ENCODE results near the gene PHF12.

Gene PHF12

GRCh38 chr17:28951991-28952975, 965 bp upstream of the PHF12 start:
- H3K9ac ChIP-seq = peak overlapping the region; percentile 72 to 89 (median 84)
- H3K9me3 ChIP-seq (replicated peaks in 1 of 11) = no peaks in the 10 kb centered on the region
- H3K36me3 ChIP-seq = peaks cover 0 to 16% (median 3%) of the 10 kb centered on the region in 11 experiments; a peak in 9 of 22 replicates
- H4K20me1 ChIP-seq = peaks cover 17 to 32% (median 20%) of the 10 kb centered on the region in 11 experiments
- H3K4me2 ChIP-seq = peak overlapping the region; percentile 76 to 97 (median 88)
- peaks cover 23 to 31% (median 29%) of the 10 kb centered on the region in 10 experiments for H3K4me1 ChIP-seq
- no peak for TF ChIP-seq Cebpa-rat (IDR thresholded peaks at IDR 0.05)
- peak overlapping the region; percentile 54 to 95 (median 66) for H3K4me3 ChIP-seq
- peak overlapping the region; percentile 85 to 99 (median 96) for H3K27ac ChIP-seq
- H3K27me3 ChIP-seq = no peaks in the 10 kb centered on the region

DNA sequence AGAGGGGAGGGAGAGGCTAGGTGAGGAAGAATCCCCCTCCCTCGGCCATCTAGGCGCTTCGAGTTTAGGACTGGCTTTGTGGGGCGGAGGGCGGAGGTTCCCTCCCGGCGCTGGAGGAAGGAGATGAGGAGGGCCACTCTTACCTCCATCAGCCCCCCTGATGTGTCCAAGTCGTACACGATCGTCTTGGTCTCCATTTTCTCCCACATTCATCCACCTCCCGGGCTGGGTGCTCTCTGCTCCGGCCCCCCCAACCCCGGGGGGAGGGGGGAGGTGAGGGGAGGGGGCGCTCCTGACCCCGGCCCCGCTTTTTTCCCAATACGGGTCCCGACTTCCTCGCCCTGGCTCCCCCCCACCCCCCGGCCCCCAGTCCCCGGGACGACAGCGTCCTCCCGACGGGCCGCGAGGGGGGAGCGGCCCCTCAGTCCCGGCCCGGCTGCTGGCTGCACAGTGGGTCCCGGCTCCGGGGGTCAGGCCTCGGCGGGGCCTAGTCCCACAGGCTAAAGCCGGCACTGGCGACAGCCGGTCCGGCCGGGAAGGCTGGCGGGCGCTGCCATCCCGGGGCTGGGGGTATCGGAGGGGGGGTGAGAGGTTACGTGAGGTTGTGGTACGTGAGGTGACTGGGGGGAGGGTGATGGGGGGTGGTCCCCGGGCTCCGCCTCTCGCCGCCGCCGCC, 428 bp downstream of the PHF12 start:
- peak overlapping the region; percentile 87 to 96 (median 92) for H3K4me3 ChIP-seq
- TF ChIP-seq Cebpa-rat (IDR thresholded peaks at IDR 0.05) = no peak

DNA sequence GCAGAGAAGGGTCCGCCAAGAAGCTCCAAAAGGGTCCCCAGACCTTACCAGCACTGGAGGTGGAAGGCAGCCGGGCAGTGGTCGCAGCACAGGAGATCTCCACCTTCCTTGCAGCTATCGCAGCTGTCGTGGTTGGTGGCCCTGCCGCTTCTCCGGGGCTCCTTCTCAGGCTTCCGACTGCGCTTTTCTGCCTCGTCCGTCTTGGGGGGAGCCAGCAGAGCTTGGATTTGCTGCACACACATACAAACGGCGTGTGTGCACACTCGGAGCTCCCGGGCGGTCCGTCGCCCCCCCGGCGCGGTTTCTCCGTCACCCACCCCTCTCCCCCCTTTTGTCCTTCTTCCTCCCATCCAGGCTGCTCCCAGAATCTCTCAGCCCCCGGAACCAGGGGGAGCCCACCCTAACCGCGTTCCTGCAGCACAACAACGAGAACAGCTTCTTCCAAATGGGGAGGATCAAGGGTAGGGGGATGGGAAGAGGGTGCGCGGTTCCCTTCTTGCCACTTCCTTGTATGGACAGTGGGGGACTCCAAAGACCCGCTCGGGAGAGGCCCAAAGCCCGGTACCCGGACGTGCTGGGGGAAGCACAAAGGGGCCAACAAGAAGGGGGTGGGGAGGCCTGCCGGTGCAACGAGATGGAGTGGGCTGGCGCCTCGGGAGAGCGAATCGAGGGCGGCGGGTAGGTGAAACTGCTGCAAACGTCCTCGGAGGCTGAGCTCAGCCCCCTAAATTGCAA, 1.1 kb downstream of the PHF12 start:
- Histone ChIP-seq H4K20me1 (peaks cover 38 to 53% (median 41%) of the 10 kb centered on the region in 11 experiments), H3K9ac (peak overlapping the region; percentile 87 to 96 (median 93)), H3K27me3 (no peaks in the 10 kb centered on the region), H3K9me3 (replicated peaks in 1 of 11) (no peaks in the 10 kb centered on the region), H3K4me3 (peak overlapping the region; percentile 87 to 96 (median 92)), H3K4me1 (peaks cover 43 to 52% (median 50%) of the 10 kb centered on the region in 10 experiments), H3K27ac (peak overlapping the region; percentile 82 to 97 (median 93)), H3K4me2 (peak overlapping the region; percentile 79 to 93 (median 91)), H3K36me3 (peaks cover 13 to 37% (median 22%) of the 10 kb centered on the region in 11 experiments; a peak in 18 of 22 replicates)
- no peak for TF ChIP-seq Cebpa-rat (IDR thresholded peaks at IDR 0.05)

More for the DNA sequence above, 428 bp downstream of the PHF12 start:
- Histone ChIP-seq H3K4me2 (peak overlapping the region; percentile 79 to 93 (median 91)), H3K4me1 (peaks cover 37 to 45% (median 43%) of the 10 kb centered on the region in 10 experiments), H3K27me3 (no peaks in the 10 kb centered on the region), H4K20me1 (peaks cover 31 to 46% (median 34%) of the 10 kb centered on the region in 11 experiments), H3K9ac (peak overlapping the region; percentile 87 to 96 (median 93)), H3K9me3 (replicated peaks in 1 of 11) (no peaks in the 10 kb centered on the region), H3K27ac (peak overlapping the region; percentile 82 to 97 (median 93)), H3K36me3 (peaks cover 7 to 30% (median 15%) of the 10 kb centered on the region in 11 experiments; a peak in 17 of 22 replicates)

DNA sequence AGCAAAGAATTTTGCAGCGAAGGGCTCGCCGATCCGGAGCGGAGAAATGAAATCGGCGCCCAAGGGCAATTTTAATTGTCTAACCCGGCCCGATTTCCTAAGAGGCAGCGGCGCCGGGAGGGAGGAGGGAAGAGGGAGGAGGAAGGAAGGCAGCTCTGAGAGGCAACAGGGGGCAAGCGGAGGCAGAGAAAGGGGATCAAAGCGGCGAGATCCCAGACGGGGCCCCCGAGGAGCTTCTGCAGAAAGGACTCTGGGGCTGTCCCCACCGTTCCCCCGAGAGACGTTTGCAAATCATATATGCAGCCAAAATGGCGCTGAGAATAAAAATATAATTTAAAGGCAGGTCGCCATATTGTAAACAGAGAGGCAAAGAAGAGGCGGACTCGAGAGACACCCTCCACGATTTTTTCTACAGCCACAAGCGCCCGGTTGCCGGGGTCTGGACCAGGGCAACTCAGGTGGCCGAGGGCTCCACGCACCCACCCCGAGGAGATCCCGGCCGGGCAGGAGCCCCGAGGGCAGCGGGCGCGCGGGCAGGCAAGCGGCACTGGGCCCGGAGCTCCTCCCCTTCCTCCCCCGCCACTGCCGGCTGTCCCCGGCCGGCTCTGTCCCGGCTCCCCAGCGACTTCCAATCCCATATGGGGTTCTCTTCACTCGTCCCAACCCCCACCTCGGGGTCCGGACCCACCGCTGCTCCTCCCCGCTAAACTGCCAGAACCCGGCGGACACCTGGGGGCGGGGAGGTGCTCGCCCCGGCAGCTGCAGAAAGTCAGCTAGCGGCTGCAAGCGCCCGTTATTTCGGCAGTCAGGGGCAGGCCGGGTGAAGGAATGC, 1.9 kb downstream of the PHF12 start:
- Histone ChIP-seq H3K4me3 (peak overlapping the region; percentile 87 to 96 (median 92)), H3K4me1 (peaks cover 46 to 60% (median 53%) of the 10 kb centered on the region in 10 experiments), H3K9me3 (replicated peaks in 1 of 11) (no peaks in the 10 kb centered on the region), H4K20me1 (peaks cover 46 to 60% (median 49%) of the 10 kb centered on the region in 11 experiments), H3K36me3 (peaks cover 20 to 45% (median 29%) of the 10 kb centered on the region in 11 experiments; a peak in 20 of 22 replicates), H3K27me3 (no peaks in the 10 kb centered on the region), H3K27ac (peak overlapping the region; percentile 82 to 97 (median 93)), H3K4me2 (peak overlapping the region; percentile 79 to 93 (median 91)), H3K9ac (peak overlapping the region; percentile 87 to 96 (median 93))
- TF ChIP-seq Cebpa-rat (IDR thresholded peaks at IDR 0.05) = peak in 2 of 11 experiments; percentile 59 to 75; a peak in 3 of 22 replicates

- no peak for TF ChIP-seq Cebpa-rat (IDR thresholded peaks at IDR 0.05)
- Histone ChIP-seq H3K9me3 (replicated peaks in 1 of 11) (no peaks in the 10 kb centered on the region), H4K20me1 (peaks cover 52 to 66% (median 55%) of the 10 kb centered on the region in 11 experiments)
Observed at GRCh38 chr17:28948873-28949184, 2.5 kb downstream of the PHF12 start.

DNA sequence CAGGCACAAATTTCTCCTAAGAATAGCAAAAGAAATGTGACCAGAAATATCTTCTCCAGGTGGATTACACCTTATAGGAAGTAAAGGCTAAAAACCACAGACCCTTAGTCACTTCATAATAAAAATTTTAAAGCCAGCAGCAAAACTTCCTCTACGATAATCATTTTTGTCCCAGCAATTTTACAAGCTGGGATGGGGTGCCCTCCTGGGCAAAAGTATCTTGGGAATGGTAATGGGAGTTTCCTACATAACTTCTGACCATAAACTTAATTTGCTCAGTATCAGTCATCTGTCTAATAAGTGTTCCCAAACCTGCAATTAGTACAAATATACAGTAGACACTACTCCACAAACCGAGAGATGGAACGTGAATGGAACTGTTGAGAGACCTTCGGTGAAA, 3.0 kb downstream of the PHF12 start:
- no peaks in the 10 kb centered on the region for H3K9me3 ChIP-seq (replicated peaks in 1 of 11)
- peak overlapping the region; percentile 79 to 93 (median 91) for H3K4me2 ChIP-seq
- peaks cover 56 to 71% (median 58%) of the 10 kb centered on the region in 11 experiments for H4K20me1 ChIP-seq
- H3K9ac ChIP-seq = peak overlapping the region; percentile 87 to 96 (median 93)
- H3K27ac ChIP-seq = peak overlapping the region; percentile 82 to 97 (median 93); a peak in 21 of 22 replicates
- no peaks in the 10 kb centered on the region for H3K27me3 ChIP-seq
- H3K36me3 ChIP-seq = peaks cover 31 to 56% (median 40%) of the 10 kb centered on the region in 11 experiments; a peak in 21 of 22 replicates
- no peak for TF ChIP-seq Cebpa-rat (IDR thresholded peaks at IDR 0.05)
- H3K4me3 ChIP-seq = peak overlapping the region; percentile 87 to 96 (median 92)
- H3K4me1 ChIP-seq = peaks cover 40 to 58% (median 48%) of the 10 kb centered on the region in 10 experiments

More at GRCh38 chr17:28948873-28949184, 2.5 kb downstream of the PHF12 start:
- H3K36me3 ChIP-seq = peaks cover 26 to 51% (median 35%) of the 10 kb centered on the region in 11 experiments; a peak in 20 of 22 replicates
- H3K4me1 ChIP-seq = peaks cover 45 to 58% (median 50%) of the 10 kb centered on the region in 10 experiments
- H3K4me3 ChIP-seq = peak overlapping the region; percentile 87 to 96 (median 92)
- H3K27me3 ChIP-seq = no peaks in the 10 kb centered on the region
- H3K9ac ChIP-seq = peak overlapping the region; percentile 87 to 96 (median 93)
- H3K27ac ChIP-seq = peak overlapping the region; percentile 82 to 97 (median 93)
- H3K4me2 ChIP-seq = peak overlapping the region; percentile 79 to 93 (median 91)

DNA sequence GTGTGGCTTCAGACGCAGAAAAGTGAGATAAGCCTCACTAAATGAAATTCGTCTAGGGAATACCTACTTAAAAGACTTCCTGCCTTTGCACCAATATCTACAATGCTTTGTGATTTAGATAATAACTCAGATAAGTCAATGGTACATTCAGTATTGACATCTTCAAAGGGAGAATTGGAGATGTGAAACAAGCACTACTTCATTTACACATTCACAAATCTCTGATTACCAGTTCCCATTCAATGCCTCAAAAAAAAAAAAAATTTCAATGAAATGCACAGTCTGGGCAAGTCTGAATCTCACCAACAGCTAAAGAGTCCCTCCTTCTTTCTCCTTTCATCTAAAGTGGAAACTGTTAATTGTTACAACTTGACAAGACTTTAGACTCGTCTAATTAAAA, 3.7 kb downstream of the PHF12 start:
- H3K4me3 ChIP-seq = peak overlapping the region; percentile 87 to 96 (median 92); a peak in 19 of 20 replicates
- H4K20me1 ChIP-seq = peaks cover 61 to 78% (median 65%) of the 10 kb centered on the region in 11 experiments
- H3K36me3 ChIP-seq = peaks cover 36 to 63% (median 46%) of the 10 kb centered on the region in 11 experiments; a peak in 21 of 22 replicates
- peak overlapping the region; percentile 82 to 97 (median 93); a peak in 17 of 22 replicates for H3K27ac ChIP-seq
- H3K27me3 ChIP-seq = no peaks in the 10 kb centered on the region
- TF ChIP-seq Cebpa-rat (IDR thresholded peaks at IDR 0.05) = no peak
- peak overlapping the region; percentile 87 to 96 (median 93) for H3K9ac ChIP-seq
- peak overlapping the region; percentile 79 to 93 (median 91) for H3K4me2 ChIP-seq
- H3K9me3 ChIP-seq (replicated peaks in 1 of 11) = no peaks in the 10 kb centered on the region
- H3K4me1 ChIP-seq = peaks cover 33 to 56% (median 45%) of the 10 kb centered on the region in 10 experiments

Measured in BLaER1 treated with 17β-estradiol and CSF1 and Interleukin-3, amounts not matched to agents 10 nM and 100 nM (cell line).